Fibroblast of lung (primary cell): Measurements from ENCODE around the gene CRADD.

Experiments
- EZH2 ChIP-seq: IDR thresholded peaks from 2 replicates; pipeline ENCODE4 v1.5.1; 2012; ENCODE audit warnings: low read length, control low read depth, mild to moderate bottlenecking; ENCODE audit errors: missing control alignments
- TF ChIP-seq, protein P1 (sequence below), 2 donors: IDR thresholded peaks in 1 of 2; conservative IDR thresholded peaks in 1 of 2; 1 replicate in 1 of 2; 2 replicates in 1 of 2; pipeline ENCODE4 v1.5.1; 2011 to 2012; ENCODE audit warnings: low read length in 2 of 2, control low read depth in 1 of 2, inconsistent platforms in 1 of 2, low read depth in 1 of 2, mild to moderate bottlenecking in 1 of 2

DNA sequence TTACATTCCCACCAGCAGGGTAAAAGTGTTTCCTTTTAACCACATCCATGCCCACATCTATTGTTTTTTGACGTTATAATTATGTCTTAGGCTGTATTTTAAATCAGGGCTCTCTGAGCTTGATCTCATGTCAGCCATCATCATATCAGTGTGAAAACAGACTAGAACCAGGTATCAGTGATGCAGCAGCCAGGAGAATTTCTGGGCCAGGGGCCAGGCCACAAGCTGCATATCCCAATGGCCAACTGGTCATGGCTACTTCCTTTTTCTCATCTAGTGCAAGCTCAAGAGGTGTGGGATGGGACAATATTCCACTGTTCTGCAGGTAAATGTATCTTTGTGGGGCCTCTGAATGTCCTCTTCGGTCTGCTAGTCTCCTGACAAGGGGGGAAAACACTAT, 125.1 kb downstream of the CRADD start:
- TF ChIP-seq, protein P1, sequence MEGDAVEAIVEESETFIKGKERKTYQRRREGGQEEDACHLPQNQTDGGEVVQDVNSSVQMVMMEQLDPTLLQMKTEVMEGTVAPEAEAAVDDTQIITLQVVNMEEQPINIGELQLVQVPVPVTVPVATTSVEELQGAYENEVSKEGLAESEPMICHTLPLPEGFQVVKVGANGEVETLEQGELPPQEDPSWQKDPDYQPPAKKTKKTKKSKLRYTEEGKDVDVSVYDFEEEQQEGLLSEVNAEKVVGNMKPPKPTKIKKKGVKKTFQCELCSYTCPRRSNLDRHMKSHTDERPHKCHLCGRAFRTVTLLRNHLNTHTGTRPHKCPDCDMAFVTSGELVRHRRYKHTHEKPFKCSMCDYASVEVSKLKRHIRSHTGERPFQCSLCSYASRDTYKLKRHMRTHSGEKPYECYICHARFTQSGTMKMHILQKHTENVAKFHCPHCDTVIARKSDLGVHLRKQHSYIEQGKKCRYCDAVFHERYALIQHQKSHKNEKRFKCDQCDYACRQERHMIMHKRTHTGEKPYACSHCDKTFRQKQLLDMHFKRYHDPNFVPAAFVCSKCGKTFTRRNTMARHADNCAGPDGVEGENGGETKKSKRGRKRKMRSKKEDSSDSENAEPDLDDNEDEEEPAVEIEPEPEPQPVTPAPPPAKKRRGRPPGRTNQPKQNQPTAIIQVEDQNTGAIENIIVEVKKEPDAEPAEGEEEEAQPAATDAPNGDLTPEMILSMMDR (conservative IDR thresholded peaks at IDR 0.05 in 1 of 2, IDR thresholded peaks at IDR 0.05 in 1 of 2; ENCODE audit: low read depth in 1 of 2, low read length in 2 of 2) = no peak
- no peak for TF ChIP-seq EZH2
